ENCODE results near the gene PEA15.

DNA sequence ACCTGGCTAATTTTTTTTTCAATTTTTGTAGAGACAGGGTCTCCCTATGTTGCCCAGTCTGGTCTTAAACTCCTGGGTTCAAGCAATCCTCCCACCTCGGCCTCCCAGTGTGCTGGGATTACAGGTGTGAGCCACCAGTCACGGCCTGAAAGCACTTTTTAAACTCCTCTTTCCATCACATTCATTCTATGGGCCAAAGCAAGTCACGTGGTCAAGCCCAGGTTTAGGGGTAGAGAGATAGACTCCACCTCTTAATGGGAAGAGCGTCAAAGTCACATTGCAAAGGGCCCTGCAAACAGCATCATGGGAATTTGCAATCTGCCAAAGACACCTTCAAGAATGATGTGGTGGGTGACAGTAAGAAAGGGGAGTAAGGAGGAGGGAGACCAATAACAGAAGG, 46.6 kb upstream of the PEA15 start:
- no peak for TF ChIP-seq CTCF (IDR thresholded peaks at IDR 0.05; ENCODE audit: insufficient read depth, low read length)
- no peak for TF ChIP-seq POLR2AphosphoS5 (IDR thresholded peaks at IDR 0.05; ENCODE audit: low read depth)
- no peak for TF ChIP-seq REST (IDR thresholded peaks at IDR 0.05; ENCODE audit: insufficient replicate concordance, low read depth)
